Lung (tissue), 12 donors: ENCODE data around the gene TRPM2. TPM values are rescaled to one million over a fixed set of nuclear protein-coding genes. Genes with fewer than 3 reads are reported as not detected.

Source experiments
- ATAC-seq: fragments of 200-7000 bp; cut with Tn5 transposase; one replicate; pipeline ENCODE4 v1.9.1; 2020; ENCODE audit warnings: moderate number of reproducible peaks; ENCODE audit not compliant: insufficient read depth, low FRiP score
- DNase-seq, 3 donors: peaks; one replicate each; pipeline ENCODE4 v3.0.0-alpha.2; 2013 to 2017
- H3K27ac ChIP-seq, 2 donors: one replicate each; pipeline ENCODE4 v1.5.1; 2013; ENCODE audit warnings: mild to moderate bottlenecking in 2 of 2, moderate library complexity in 2 of 2, control low read depth in 1 of 2, inconsistent platforms in 1 of 2, low read depth in 1 of 2, low read length in 1 of 2
- H3K27me3 ChIP-seq, 3 donors: one replicate each; pipeline ENCODE4 v1.5.1; 2013; ENCODE audit warnings: low read length in 2 of 3; ENCODE audit not compliant: control insufficient read depth in 3 of 3, insufficient read depth in 3 of 3
- H3K36me3 ChIP-seq, 4 donors: one replicate each; pipeline ENCODE4 v1.5.1; 2013; ENCODE audit warnings: low read length in 4 of 4, mild to moderate bottlenecking in 1 of 4, moderate library complexity in 1 of 4; ENCODE audit not compliant: control insufficient read depth in 4 of 4, insufficient read depth in 4 of 4
- H3K4me1 ChIP-seq, 5 donors: one replicate each; pipeline ENCODE4 v1.5.1; 2013; ENCODE audit warnings: low read length in 5 of 5, mild to moderate bottlenecking in 2 of 5, moderate library complexity in 1 of 5; ENCODE audit not compliant: control insufficient read depth in 5 of 5, insufficient read depth in 5 of 5
- H3K4me3 ChIP-seq: one replicate; pipeline ENCODE4 v1.5.1; 2013; ENCODE audit warnings: mild to moderate bottlenecking, control low read depth, moderate library complexity
- H3K9ac ChIP-seq, 2 donors: one replicate each; pipeline ENCODE4 v1.5.1; 2013; ENCODE audit warnings: low read length in 2 of 2, control low read depth in 1 of 2; ENCODE audit not compliant: insufficient read depth in 1 of 2
- H3K9me3 ChIP-seq, 4 donors: one replicate each; pipeline ENCODE4 v1.5.1; 2013; ENCODE audit warnings: low read length in 3 of 4, mild to moderate bottlenecking in 1 of 4, moderate library complexity in 1 of 4; ENCODE audit not compliant: control insufficient read depth in 4 of 4, insufficient read depth in 3 of 4
- CTCF ChIP-seq: IDR thresholded peaks from 2 replicates; pipeline ENCODE4 v1.5.1; 2012; ENCODE audit warnings: mild to moderate bottlenecking; ENCODE audit errors: control extremely low read depth, extremely low read depth
- WGBS, 2 donors: extraction: QIAGEN DNeasy Blood & Tissue Kit; methylation state at CpG; one replicate each; pipeline ENCODE4 v1.1.7; 2013; 5-methylcytosine and 5-hydroxymethylcytosine counted together
- polyA plus RNA-seq, 2 donors: library from polyadenylated mRNA; stranded (reverse); fragments of 200-250 nt; gene quantifications; one replicate each; pipeline ENCODE4 v1.2.1, GENCODE V29; 2013
- total RNA-seq, 2 donors: library from RNA; depleted of rRNA in 1 of 2; stranded (reverse); fragments of >200 nt in 1 of 2; gene quantifications; one replicate each; pipeline ENCODE4 v1.2.1, GENCODE V29; 2014 to 2021
- donor health status: control.
- donor health status: control.
- donor health status: Bipolar disorder and iron deficiency.
- donor health status: healthy.
- donor health status: DM: yes; HTN: yes; CAD: no.

TRPM2 gene
- total and polyA plus RNA-seq, 4 donors: 5.9 to 26.2 (median 10.3) TPM

- no peaks in the 10 kb centered on the region for H3K27me3 ChIP-seq
- H3K9me3 ChIP-seq: no peaks in the 10 kb centered on the region
- 77 to 88% methylated on average over 11 of the region's 11 CpGs for WGBS, 2 donors
- no peak for TF ChIP-seq CTCF
- no peak overlapping the region for H3K9ac ChIP-seq
- ATAC-seq: no peak
- H3K4me1 ChIP-seq: peaks cover 0 to 4% (median 0%) of the 10 kb centered on the region in 5 donors
- peaks cover 0 to 3% (median 0%) of the 10 kb centered on the region in 4 donors for H3K36me3 ChIP-seq
- H3K27ac ChIP-seq: peak overlapping the region in 1 of 2 donors; percentile 21
- no peak overlapping the region for H3K4me3 ChIP-seq
- DNase-seq: no peak
Measured at GRCh38 chr21:44439211-44439600, 85.8 kb downstream of the TRPM2 start.

- H3K4me3 ChIP-seq: no peak overlapping the region
- 90% methylated on average over 31 to 33 of the region's 33 CpGs for WGBS, 2 donors
- H3K9ac ChIP-seq: no peak overlapping the region
- H3K27me3 ChIP-seq: no peaks in the 10 kb centered on the region
- TF ChIP-seq CTCF: no peak
- peaks cover 0 to 3% (median 0%) of the 10 kb centered on the region in 4 donors for H3K36me3 ChIP-seq
- ATAC-seq: no peak
- H3K9me3 ChIP-seq: peaks cover 0 to 3% (median 0%) of the 10 kb centered on the region in 4 donors
- H3K27ac ChIP-seq: no peak overlapping the region
- DNase-seq: no peak
- peaks cover 0 to 4% (median 0%) of the 10 kb centered on the region in 5 donors for H3K4me1 ChIP-seq
Measured at GRCh38 chr21:44440241-44441040, 87.0 kb downstream of the TRPM2 start.

DNA sequence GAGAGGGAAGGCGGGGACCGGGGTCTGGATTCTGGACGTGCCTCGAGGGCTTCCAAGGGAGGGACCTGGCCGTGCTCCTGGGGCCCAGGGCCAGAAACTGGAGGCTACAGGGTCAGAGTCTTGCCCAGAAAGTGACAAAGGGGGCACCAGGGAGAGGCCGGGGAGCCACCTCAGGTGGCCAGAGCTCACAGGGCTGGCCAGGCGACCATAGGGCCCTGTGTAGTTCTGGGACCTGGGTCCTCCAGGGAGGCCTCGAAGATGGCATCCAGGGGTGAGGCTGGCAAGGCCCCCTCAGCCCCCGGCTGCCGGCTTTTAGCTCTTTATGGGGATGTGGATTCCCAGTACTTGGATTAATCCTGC is 87.6 kb downstream of the TRPM2 start:
- Histone ChIP-seq H3K27me3 (no peaks in the 10 kb centered on the region), H3K27ac (no peak overlapping the region), H3K4me1 (peaks cover 0 to 4% (median 0%) of the 10 kb centered on the region in 5 donors), H3K9ac (no peak overlapping the region), H3K36me3 (peaks cover 0 to 3% (median 0%) of the 10 kb centered on the region in 4 donors), H3K9me3 (peaks cover 0 to 3% (median 0%) of the 10 kb centered on the region in 4 donors), H3K4me3 (no peak overlapping the region)
- 81 to 97% methylated on average over 10 of the region's 10 CpGs for WGBS, 2 donors
- DNase-seq (no peak), ATAC-seq (no peak)
- no peak for TF ChIP-seq CTCF
